Smooth muscle cell (in vitro differentiated cells): ENCODE measurements around the gene DUSP11. TPM values are rescaled to one million over a fixed set of nuclear protein-coding genes. Genes with fewer than 3 reads are reported as not detected.

Experiments used
- DNase-seq: peaks from one replicate; lab custom pipeline; 2025; ENCODE audit not compliant: unreplicated experiment; lab: John Stamatoyannopoulos, UW
- H2AFZ ChIP-seq: fragments of 200-600 bp; sonication (generic); 2 replicates; pipeline ENCODE4 v1.6.0; 2016; ENCODE audit warnings: antibody characterized with exemption, low read depth, mild to moderate bottlenecking
- H3F3A ChIP-seq: fragments of 200-600 bp; sonication (generic); 2 replicates; pipeline ENCODE4 v1.6.0; 2017; ENCODE audit warnings: antibody characterized with exemption, low read depth
- H3K27ac ChIP-seq: fragments of 200-600 bp; sonication (generic); 2 replicates; pipeline ENCODE4 v1.5.1; 2016; ENCODE audit warnings: low read depth, mild to moderate bottlenecking
- H3K27me3 ChIP-seq: fragments of 200-600 bp; sonication (generic); 2 replicates; pipeline ENCODE4 v1.6.1; 2016; ENCODE audit warnings: low read depth, mild to moderate bottlenecking
- H3K36me3 ChIP-seq: fragments of 200-600 bp; sonication (generic); 2 replicates; pipeline ENCODE4 v1.5.1; 2016; ENCODE audit warnings: low read depth
- H3K4me1 ChIP-seq: fragments of 200-600 bp; sonication (generic); 2 replicates; pipeline ENCODE4 v1.5.1; 2016; ENCODE audit warnings: low read depth
- H3K4me2 ChIP-seq: fragments of 200-600 bp; sonication (generic); 2 replicates; pipeline ENCODE4 v1.6.0; 2016; ENCODE audit warnings: mild to moderate bottlenecking
- H3K4me3 ChIP-seq: fragments of 200-600 bp; sonication (generic); 2 replicates; pipeline ENCODE4 v1.5.1; 2016; ENCODE audit warnings: mild to moderate bottlenecking
- H3K79me2 ChIP-seq: fragments of 200-600 bp; sonication (generic); 2 replicates; pipeline ENCODE4 v1.6.0; 2016; ENCODE audit warnings: low read depth, mild to moderate bottlenecking
- H3K9ac ChIP-seq: fragments of 200-600 bp; sonication (generic); 2 replicates; pipeline ENCODE4 v1.6.0; 2016; ENCODE audit warnings: low read depth
- H3K9me3 ChIP-seq: fragments of 200-600 bp; sonication (generic); replicated peaks from 2 replicates; pipeline ENCODE4 v1.5.1; 2016; ENCODE audit warnings: low read depth
- H4K20me1 ChIP-seq: fragments of 200-600 bp; sonication (generic); 2 replicates; pipeline ENCODE4 v1.6.0; 2016; ENCODE audit warnings: low read depth
- WGBS: methylation state at CpG from one replicate; pipeline ENCODE4 v1.1.7; 2016; ENCODE audit warnings: low lambda C conversion rate; 5-methylcytosine and 5-hydroxymethylcytosine counted together
- polyA plus RNA-seq: library from polyadenylated mRNA; unstranded; fragments of >200 nt; fragmentation: Nextera tagmentation; extraction: Ambion mirVana; gene quantifications from 2 replicates; pipeline ENCODE4 v1.2.1, GENCODE V29; 2016
- total RNA-seq: library from RNA; depleted of rRNA; stranded (reverse); fragments of >200 nt; gene quantifications from 2 replicates; pipeline ENCODE4 v1.2.3, GENCODE V29; 2014
- TF ChIP-seq, protein P1 (sequence below): fragments of 200-600 bp; sonication (generic); IDR thresholded peaks from 2 replicates; pipeline ENCODE4 v1.5.1; 2017; ENCODE audit warnings: borderline replicate concordance, mild to moderate bottlenecking, antibody characterized with exemption; ENCODE audit not compliant: insufficient read depth, poor library complexity, severe bottlenecking

DUSP11 gene
- total and polyA plus RNA-seq, 2 experiments from 2014 or later = 43.7 to 70.3 TPM

DNA sequence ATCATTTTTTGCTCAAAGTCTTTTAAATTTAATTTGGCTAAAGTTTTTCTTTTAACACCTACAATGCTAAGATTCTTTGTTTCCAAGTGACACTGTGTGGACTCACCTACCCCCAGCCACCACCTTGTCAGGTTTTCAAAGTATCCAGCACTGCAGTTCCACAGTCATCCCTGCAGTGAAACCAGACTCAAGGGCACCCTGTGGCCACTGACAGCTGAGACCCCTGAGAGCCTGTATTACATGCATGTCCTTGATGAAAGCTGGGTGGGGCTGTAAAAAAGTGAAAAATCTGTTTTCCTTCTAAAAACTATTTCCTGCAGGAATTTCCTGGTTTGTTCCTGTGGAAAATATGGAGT, 62.7 kb downstream of the DUSP11 start:
- no peaks in the 10 kb centered on the region for H4K20me1 ChIP-seq

DNA sequence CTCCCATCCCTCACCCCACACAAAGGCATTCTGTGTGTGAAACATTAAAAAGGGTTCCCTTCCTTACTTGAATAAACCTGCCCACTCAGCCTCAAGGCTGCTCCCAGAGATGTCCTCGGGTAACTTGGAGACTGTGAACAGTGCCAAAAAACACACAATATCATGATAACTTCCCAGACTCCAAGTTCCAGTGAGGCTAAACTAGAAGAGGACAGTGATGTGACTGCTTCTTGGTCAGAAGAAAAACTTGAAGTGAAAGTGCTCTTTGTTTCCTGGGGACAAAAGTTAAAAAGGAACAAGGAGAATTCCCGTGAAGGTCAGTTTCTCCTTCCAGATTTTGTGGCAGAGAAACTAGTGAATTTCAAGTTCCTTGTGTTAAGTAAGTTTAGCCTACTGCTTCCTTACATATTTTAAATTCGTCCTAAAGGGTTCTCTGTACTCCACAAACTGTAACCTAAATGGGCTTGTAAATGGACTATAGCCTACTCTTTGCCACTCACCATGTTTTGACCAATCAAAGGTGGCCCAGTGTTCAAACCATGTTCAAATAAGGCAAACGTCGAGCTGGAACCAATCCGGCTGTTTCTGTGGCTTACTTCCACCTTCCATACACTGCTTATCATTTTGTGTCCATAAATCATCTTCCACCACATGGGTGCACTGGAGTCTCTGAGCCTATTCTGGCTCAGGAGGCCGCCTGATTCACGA, 63.2 kb downstream of the DUSP11 start:
- TF ChIP-seq, protein P1, sequence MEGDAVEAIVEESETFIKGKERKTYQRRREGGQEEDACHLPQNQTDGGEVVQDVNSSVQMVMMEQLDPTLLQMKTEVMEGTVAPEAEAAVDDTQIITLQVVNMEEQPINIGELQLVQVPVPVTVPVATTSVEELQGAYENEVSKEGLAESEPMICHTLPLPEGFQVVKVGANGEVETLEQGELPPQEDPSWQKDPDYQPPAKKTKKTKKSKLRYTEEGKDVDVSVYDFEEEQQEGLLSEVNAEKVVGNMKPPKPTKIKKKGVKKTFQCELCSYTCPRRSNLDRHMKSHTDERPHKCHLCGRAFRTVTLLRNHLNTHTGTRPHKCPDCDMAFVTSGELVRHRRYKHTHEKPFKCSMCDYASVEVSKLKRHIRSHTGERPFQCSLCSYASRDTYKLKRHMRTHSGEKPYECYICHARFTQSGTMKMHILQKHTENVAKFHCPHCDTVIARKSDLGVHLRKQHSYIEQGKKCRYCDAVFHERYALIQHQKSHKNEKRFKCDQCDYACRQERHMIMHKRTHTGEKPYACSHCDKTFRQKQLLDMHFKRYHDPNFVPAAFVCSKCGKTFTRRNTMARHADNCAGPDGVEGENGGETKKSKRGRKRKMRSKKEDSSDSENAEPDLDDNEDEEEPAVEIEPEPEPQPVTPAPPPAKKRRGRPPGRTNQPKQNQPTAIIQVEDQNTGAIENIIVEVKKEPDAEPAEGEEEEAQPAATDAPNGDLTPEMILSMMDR = no peak
- no peak overlapping the region for H3K9ac ChIP-seq
- DNase-seq = no peak
- H3K9me3 ChIP-seq = no peaks in the 10 kb centered on the region
- H3K27me3 ChIP-seq = no peaks in the 10 kb centered on the region
- H3K4me1 ChIP-seq = no peaks in the 10 kb centered on the region
- no peak overlapping the region for H3K4me3 ChIP-seq
- H3K79me2 ChIP-seq = no peaks in the 10 kb centered on the region
- H4K20me1 ChIP-seq = no peaks in the 10 kb centered on the region
- no peaks in the 10 kb centered on the region for H3K36me3 ChIP-seq
- WGBS = 80% methylated on average over 8 of the region's 8 CpGs
- no peak overlapping the region for H2AFZ ChIP-seq
- no peak overlapping the region for H3K4me2 ChIP-seq
- H3K27ac ChIP-seq = no peak overlapping the region
- H3F3A ChIP-seq = no peaks in the 10 kb centered on the region

More for the DNA sequence above, 62.7 kb downstream of the DUSP11 start:
- Histone ChIP-seq H3K4me2 (no peak overlapping the region), H3F3A (no peaks in the 10 kb centered on the region), H3K36me3 (no peaks in the 10 kb centered on the region), H3K27me3 (no peaks in the 10 kb centered on the region), H3K4me1 (no peaks in the 10 kb centered on the region), H3K4me3 (no peak overlapping the region), H3K9ac (no peak overlapping the region), H3K27ac (no peak overlapping the region), H3K79me2 (no peaks in the 10 kb centered on the region), H3K9me3 (no peaks in the 10 kb centered on the region), H2AFZ (no peak overlapping the region)
- DNase-seq = no peak
- TF ChIP-seq, protein P1 = no peak

DNA sequence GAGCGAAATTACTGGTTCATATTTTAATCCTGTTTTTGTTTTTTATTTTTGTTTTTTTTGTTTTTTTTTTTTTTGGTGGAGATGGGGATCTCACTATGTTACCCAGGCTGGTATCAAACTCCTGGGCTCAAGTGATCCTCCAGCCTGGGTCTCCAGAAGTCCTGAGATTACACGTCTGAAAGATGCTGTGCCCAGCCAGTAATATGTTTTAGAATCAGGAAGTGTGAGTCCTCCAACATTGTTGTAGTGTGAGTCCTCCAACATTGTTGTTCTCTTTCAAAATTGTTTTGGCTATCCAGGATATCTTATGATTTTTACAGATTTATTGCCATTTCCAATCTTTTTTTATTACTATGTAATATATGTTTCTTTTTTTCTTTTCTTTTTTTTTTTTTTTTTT, 65.8 kb downstream of the DUSP11 start:
- Histone ChIP-seq H3K27ac (no peak overlapping the region), H3K79me2 (no peaks in the 10 kb centered on the region), H3K4me2 (no peak overlapping the region), H3F3A (no peaks in the 10 kb centered on the region), H3K9me3 (no peaks in the 10 kb centered on the region), H3K9ac (no peak overlapping the region), H2AFZ (no peak overlapping the region), H3K36me3 (no peaks in the 10 kb centered on the region), H3K4me3 (no peak overlapping the region), H3K27me3 (no peaks in the 10 kb centered on the region), H4K20me1 (no peaks in the 10 kb centered on the region), H3K4me1 (no peaks in the 10 kb centered on the region)
- TF ChIP-seq, protein P1 = no peak
- 86% methylated on average over 2 of the region's 2 CpGs for WGBS
- DNase-seq = no peak

Other genes starting within 250 kb of the DUSP11 start
- gene NAT8, start 137.7 kb downstream of the DUSP11 start, total RNA-seq = not detected in 2 replicates
- gene NAT8, start 137.7 kb downstream of the DUSP11 start, polyA plus RNA-seq = not detected in 2 replicates
- gene TPRKB, start 42.8 kb downstream of the DUSP11 start, total RNA-seq = 62.3 and 70.0 TPM in 2 replicates
- 48.9 and 53.1 TPM in 2 replicates for gene TPRKB, start 42.8 kb downstream of the DUSP11 start, polyA plus RNA-seq
- gene C2orf78, start 4.1 kb upstream of the DUSP11 start, total RNA-seq = not detected in 2 replicates
- gene C2orf78, start 4.1 kb upstream of the DUSP11 start, polyA plus RNA-seq = not detected in 2 replicates
- 36.3 and 61.1 TPM in 2 replicates for gene STAMBP, start 48.9 kb upstream of the DUSP11 start, total RNA-seq
- gene STAMBP, start 48.9 kb upstream of the DUSP11 start, polyA plus RNA-seq = 48.5 and 53.0 TPM in 2 replicates
- gene ACTG2, start 112.9 kb upstream of the DUSP11 start, total RNA-seq = 201 and 323 TPM in 2 replicates
- gene ACTG2, start 112.9 kb upstream of the DUSP11 start, polyA plus RNA-seq = 796 and 874 TPM in 2 replicates
- gene DGUOK, start 146.8 kb upstream of the DUSP11 start, total RNA-seq = 109 and 112 TPM in 2 replicates
- gene DGUOK, start 146.8 kb upstream of the DUSP11 start, polyA plus RNA-seq = 151 and 154 TPM in 2 replicates
- gene TET3, start 204.8 kb upstream of the DUSP11 start, total RNA-seq = 10.4 and 12.7 TPM in 2 replicates
- gene TET3, start 204.8 kb upstream of the DUSP11 start, polyA plus RNA-seq = 3.2 TPM in 2 replicates